ENCODE measurements around the gene FMN2. TPM values are rescaled to one million over a fixed set of nuclear protein-coding genes. Genes with fewer than 3 reads are reported as not detected.
A peak's percentile ranks its signal among the peaks of the same experiment; 100 is the strongest.

Gene FMN2
- polyA plus RNA-seq, 6 donors from 2014 or later = not detected

GRCh38 chr1:240464099-240464498, 372.4 kb downstream of the FMN2 start:
- DNase-seq = no peak
- peaks cover 0 to 2% (median 0%) of the 10 kb centered on the region in 7 donors for H3K9me3 Mint-ChIP-seq
- H3K27me3 Mint-ChIP-seq = no peaks in the 10 kb centered on the region
- no peak overlapping the region for H3K27ac Mint-ChIP-seq
- H3K4me1 Mint-ChIP-seq = peaks cover 0 to 3% (median 0%) of the 10 kb centered on the region in 3 donors
- no peak for ATAC-seq (ENCODE audit: low read depth in 2 of 2)
- no peaks in the 10 kb centered on the region for H3K36me3 Mint-ChIP-seq
- no peak overlapping the region for H3K4me3 Mint-ChIP-seq

GRCh38 chr1:240465531-240465940, 373.9 kb downstream of the FMN2 start:
- Mint-ChIP-seq H3K4me3 (no peak overlapping the region), H3K9me3 (peaks cover 0 to 2% (median 0%) of the 10 kb centered on the region in 7 donors), H3K4me1 (peaks cover 0 to 3% (median 0%) of the 10 kb centered on the region in 3 donors), H3K36me3 (no peaks in the 10 kb centered on the region), H3K27me3 (no peaks in the 10 kb centered on the region), H3K27ac (no peak overlapping the region)
- DNase-seq (no peak), ATAC-seq (ENCODE audit: low read depth in 2 of 2) (no peak)

DNA sequence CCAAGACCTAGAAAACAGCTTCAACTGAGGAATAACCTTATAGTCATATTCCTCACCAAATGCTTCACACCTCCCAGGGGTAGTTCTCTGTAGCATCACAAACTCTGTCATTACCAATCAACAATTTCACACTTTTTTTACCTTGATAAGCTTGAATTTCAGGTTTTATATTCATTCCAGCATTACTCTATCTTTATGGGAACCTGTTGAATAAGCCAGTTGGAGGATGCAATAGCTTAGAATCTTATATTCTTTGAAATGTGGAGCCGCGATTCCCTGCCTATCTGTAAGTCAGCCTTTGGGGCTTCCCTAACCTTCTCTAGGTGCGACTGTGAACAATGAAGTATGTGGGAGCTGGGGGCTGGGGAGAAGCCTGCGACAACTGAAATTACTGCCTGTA, 374.8 kb downstream of the FMN2 start:
- no peaks in the 10 kb centered on the region for H3K27me3 Mint-ChIP-seq
- DNase-seq (no peak), ATAC-seq (ENCODE audit: low read depth in 2 of 2) (no peak)
- no peaks in the 10 kb centered on the region for H3K36me3 Mint-ChIP-seq
- H3K4me3 Mint-ChIP-seq = no peak overlapping the region
- no peak overlapping the region for H3K27ac Mint-ChIP-seq
- no peaks in the 10 kb centered on the region for H3K9me3 Mint-ChIP-seq
- peaks cover 0 to 3% (median 0%) of the 10 kb centered on the region in 3 donors for H3K4me1 Mint-ChIP-seq

- Mint-ChIP-seq H3K9me3 (no peaks in the 10 kb centered on the region), H3K27me3 (no peaks in the 10 kb centered on the region), H3K4me3 (no peak overlapping the region), H3K4me1 (peaks cover 0 to 3% (median 0%) of the 10 kb centered on the region in 3 donors), H3K36me3 (no peaks in the 10 kb centered on the region), H3K27ac (no peak overlapping the region)
- ATAC-seq (ENCODE audit: low read depth in 2 of 2) = no peak
- DNase-seq = no peak
Measured at GRCh38 chr1:240467895-240468294, 376.2 kb downstream of the FMN2 start.

- no peak for ATAC-seq (ENCODE audit: low read depth in 2 of 2)
- no peak for DNase-seq
- Mint-ChIP-seq H3K9me3 (no peaks in the 10 kb centered on the region), H3K4me1 (peaks cover 0 to 3% (median 0%) of the 10 kb centered on the region in 3 donors), H3K4me3 (no peak overlapping the region), H3K27me3 (no peaks in the 10 kb centered on the region), H3K27ac (no peak overlapping the region), H3K36me3 (no peaks in the 10 kb centered on the region)
Measured at GRCh38 chr1:240468656-240469055, 377.0 kb downstream of the FMN2 start.

- Mint-ChIP-seq H3K4me3 (no peak overlapping the region), H3K36me3 (no peaks in the 10 kb centered on the region), H3K27ac (no peak overlapping the region), H3K9me3 (peaks cover 0 to 3% (median 2%) of the 10 kb centered on the region in 7 donors), H3K4me1 (no peaks in the 10 kb centered on the region), H3K27me3 (peaks cover 0 to 7% (median 5%) of the 10 kb centered on the region in 3 donors)
- ATAC-seq (ENCODE audit: low read depth in 2 of 2) = no peak
- DNase-seq = no peak
Measured at GRCh38 chr1:240474133-240474614, 382.5 kb downstream of the FMN2 start.

- Mint-ChIP-seq H3K4me3 (no peak overlapping the region), H3K27ac (no peak overlapping the region), H3K4me1 (no peaks in the 10 kb centered on the region), H3K36me3 (no peaks in the 10 kb centered on the region), H3K27me3 (peaks cover 0 to 7% (median 5%) of the 10 kb centered on the region in 3 donors), H3K9me3 (peaks cover 0 to 3% (median 2%) of the 10 kb centered on the region in 7 donors)
- DNase-seq (no peak), ATAC-seq (ENCODE audit: low read depth in 2 of 2) (no peak)
Measured at GRCh38 chr1:240475832-240476231, 384.1 kb downstream of the FMN2 start.

DNA sequence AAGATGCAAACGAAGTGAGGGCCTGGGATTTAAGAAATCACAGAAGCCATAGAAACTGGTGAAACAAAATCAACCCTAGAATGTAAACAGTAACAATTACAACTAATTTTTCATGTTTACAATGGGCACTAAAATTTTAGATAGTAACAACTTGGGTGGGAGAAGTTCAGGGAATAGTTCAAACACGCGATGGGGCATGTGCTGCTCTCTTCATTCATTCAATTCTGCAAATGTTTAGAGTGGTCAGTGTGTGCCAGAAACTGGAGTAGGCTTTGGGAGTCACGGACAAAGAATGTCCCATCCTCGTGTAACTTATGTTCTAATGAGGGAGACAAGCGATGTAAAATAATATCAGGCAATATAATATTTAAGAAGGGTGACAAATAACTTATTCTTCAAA, 386.9 kb downstream of the FMN2 start:
- H3K4me3 Mint-ChIP-seq = no peak overlapping the region
- peaks cover 0 to 7% (median 5%) of the 10 kb centered on the region in 3 donors for H3K27me3 Mint-ChIP-seq
- no peak overlapping the region for H3K27ac Mint-ChIP-seq
- H3K9me3 Mint-ChIP-seq = peaks cover 0 to 6% (median 3%) of the 10 kb centered on the region in 7 donors
- ATAC-seq (ENCODE audit: low read depth in 2 of 2) (no peak), DNase-seq (no peak)
- H3K36me3 Mint-ChIP-seq = no peaks in the 10 kb centered on the region
- H3K4me1 Mint-ChIP-seq = no peaks in the 10 kb centered on the region

GRCh38 chr1:240484804-240485443, 393.2 kb downstream of the FMN2 start:
- Mint-ChIP-seq H3K36me3 (no peaks in the 10 kb centered on the region), H3K4me1 (no peaks in the 10 kb centered on the region), H3K27me3 (peaks cover 0 to 11% (median 0%) of the 10 kb centered on the region in 3 donors), H3K4me3 (no peak overlapping the region), H3K27ac (no peak overlapping the region), H3K9me3 (peaks cover 0 to 13% (median 4%) of the 10 kb centered on the region in 7 donors)
- ATAC-seq (ENCODE audit: low read depth in 2 of 2) (no peak), DNase-seq (no peak)

DNA sequence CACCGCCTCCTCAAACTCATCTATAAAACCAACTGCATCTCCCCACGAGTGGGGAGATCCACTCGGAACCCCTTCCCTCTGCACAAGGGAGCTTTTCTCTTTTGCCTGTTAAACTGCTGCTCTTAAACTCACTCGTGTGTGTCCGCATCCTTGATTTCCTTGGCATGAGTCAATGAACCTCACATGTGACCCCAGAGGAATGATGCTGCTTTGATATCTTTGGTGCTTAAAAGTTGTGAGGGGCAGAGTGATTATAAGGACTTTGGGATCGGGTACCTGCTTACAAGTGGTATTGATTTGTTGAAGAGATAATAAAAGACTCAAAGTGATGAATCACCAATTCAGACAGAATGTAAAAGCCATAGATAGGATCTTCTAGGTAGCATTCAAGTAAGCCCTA, 394.9 kb downstream of the FMN2 start:
- no peak for ATAC-seq (ENCODE audit: low read depth in 2 of 2)
- Mint-ChIP-seq H3K4me1 (no peaks in the 10 kb centered on the region), H3K27ac (no peak overlapping the region), H3K36me3 (no peaks in the 10 kb centered on the region), H3K9me3 (peaks cover 0 to 13% (median 4%) of the 10 kb centered on the region in 7 donors), H3K27me3 (peaks cover 1 to 14% (median 5%) of the 10 kb centered on the region in 3 donors), H3K4me3 (no peak overlapping the region)
- no peak for DNase-seq

- ATAC-seq (ENCODE audit: low read depth in 2 of 2) (no peak), DNase-seq (no peak)
- no peak overlapping the region for H3K4me3 Mint-ChIP-seq
- H3K27ac Mint-ChIP-seq = no peak overlapping the region
- H3K9me3 Mint-ChIP-seq = peaks cover 0 to 14% (median 7%) of the 10 kb centered on the region in 7 donors
- H3K36me3 Mint-ChIP-seq = no peaks in the 10 kb centered on the region
- H3K4me1 Mint-ChIP-seq = no peaks in the 10 kb centered on the region
- peaks cover 5 to 20% (median 10%) of the 10 kb centered on the region in 3 donors for H3K27me3 Mint-ChIP-seq
Measured at GRCh38 chr1:240487493-240487892, 395.8 kb downstream of the FMN2 start.

DNA sequence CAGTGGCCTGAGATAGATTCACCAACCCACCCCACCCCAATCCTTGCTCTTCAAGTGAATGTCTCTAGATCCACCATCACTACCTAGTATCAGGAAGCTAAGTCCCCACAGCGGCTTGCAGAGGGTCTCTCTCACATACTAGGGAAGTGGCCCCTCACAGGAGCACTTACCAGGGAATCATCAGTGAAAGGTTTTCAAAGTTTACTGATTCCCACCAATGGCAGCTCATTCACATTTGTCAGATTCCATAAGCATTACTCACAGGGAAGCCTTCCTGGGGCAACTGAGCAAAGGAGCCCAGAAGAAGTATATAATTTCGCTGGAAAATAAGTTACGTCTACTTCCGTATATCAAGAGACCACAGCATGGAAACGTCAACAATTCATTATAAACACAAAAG, 399.5 kb downstream of the FMN2 start:
- H3K36me3 Mint-ChIP-seq = no peaks in the 10 kb centered on the region
- H3K4me3 Mint-ChIP-seq = no peak overlapping the region
- H3K27ac Mint-ChIP-seq = no peak overlapping the region

DNA sequence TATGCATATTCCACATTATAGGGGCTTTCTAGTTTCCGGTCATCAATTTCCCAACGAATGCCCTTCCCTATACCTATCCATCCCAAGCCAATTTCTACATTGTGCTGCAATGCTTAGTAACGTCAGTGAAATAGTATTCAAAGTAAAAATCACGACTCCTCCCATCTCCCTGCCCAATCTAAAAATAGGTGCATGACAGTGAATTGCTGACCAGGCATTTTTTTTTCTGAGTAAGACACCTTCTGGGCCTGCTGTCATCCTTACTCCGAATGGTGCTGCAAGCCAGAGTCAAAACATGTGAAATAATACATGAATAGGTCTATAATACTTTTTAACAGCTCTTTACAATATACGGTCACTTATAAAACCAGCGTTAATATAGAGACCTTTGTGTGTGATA, 400.1 kb downstream of the FMN2 start:
- H3K27me3 Mint-ChIP-seq = peaks cover 5 to 18% (median 11%) of the 10 kb centered on the region in 3 donors
- H3K4me3 Mint-ChIP-seq = no peak overlapping the region
- H3K27ac Mint-ChIP-seq = no peak overlapping the region
- no peak for ATAC-seq (ENCODE audit: low read depth in 2 of 2)
- peaks cover 0 to 9% (median 5%) of the 10 kb centered on the region in 7 donors for H3K9me3 Mint-ChIP-seq
- no peaks in the 10 kb centered on the region for H3K36me3 Mint-ChIP-seq
- no peak for DNase-seq
- no peaks in the 10 kb centered on the region for H3K4me1 Mint-ChIP-seq

More for the DNA sequence above, 399.5 kb downstream of the FMN2 start:
- ATAC-seq (ENCODE audit: low read depth in 2 of 2) (no peak), DNase-seq (no peak)
- H3K9me3 Mint-ChIP-seq = peaks cover 0 to 9% (median 4%) of the 10 kb centered on the region in 7 donors
- H3K4me1 Mint-ChIP-seq = no peaks in the 10 kb centered on the region
- peaks cover 5 to 20% (median 11%) of the 10 kb centered on the region in 3 donors for H3K27me3 Mint-ChIP-seq

DNA sequence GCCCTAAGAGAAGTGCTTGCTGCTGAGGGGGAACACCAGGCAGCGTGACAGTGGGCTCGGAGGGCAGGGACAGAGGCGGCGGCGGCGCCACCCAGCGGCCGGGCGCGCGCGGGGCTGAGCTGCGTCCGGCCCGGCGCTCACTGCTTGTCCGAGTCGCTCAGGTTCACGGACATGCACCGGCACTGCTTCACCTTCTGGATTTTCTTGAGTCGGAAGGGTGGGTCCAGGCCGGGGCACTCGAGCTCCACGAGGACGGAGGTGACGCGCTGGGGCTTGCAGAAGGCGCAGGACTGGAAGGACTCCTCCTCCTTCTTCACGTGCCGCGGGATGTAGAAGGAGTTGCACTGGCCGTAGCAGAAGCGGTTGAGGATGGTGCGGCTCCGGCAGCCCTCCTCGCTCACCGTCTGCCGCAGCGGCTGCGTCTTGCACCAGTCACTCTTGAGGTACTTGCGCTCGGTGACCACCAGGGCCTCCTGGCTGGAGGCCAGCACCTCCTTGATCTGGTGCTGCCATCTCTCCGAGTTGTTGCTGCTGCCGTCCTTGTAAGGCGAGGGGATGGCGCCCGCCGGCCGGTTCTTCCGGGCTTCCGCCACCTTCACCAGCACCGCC, 401.3 kb downstream of the FMN2 start:
- Mint-ChIP-seq H3K27me3 (peaks cover 5 to 11% (median 10%) of the 10 kb centered on the region in 3 donors), H3K36me3 (no peaks in the 10 kb centered on the region), H3K9me3 (peaks cover 0 to 12% (median 3%) of the 10 kb centered on the region in 7 donors), H3K4me1 (no peaks in the 10 kb centered on the region), H3K27ac (no peak overlapping the region), H3K4me3 (peak overlapping the region in 1 of 8 donors; percentile 33)
- no peak for DNase-seq
- ATAC-seq (ENCODE audit: low read depth in 2 of 2) = no peak

Measured in naive B cell (primary cell).